ENCODE measurements around the gene KATNB1.

The KATNB1 gene

GRCh38 chr16:57700781-57701551 lies 34.6 kb upstream of the KATNB1 start:
- no peak for TF ChIP-seq L3MBTL2 (conservative IDR thresholded peaks at IDR 0.05)
- no peak for TF ChIP-seq FOXM1 (IDR thresholded peaks at IDR 0.05; ENCODE audit: borderline replicate concordance)
- no peak for TF ChIP-seq ZNF384 (IDR thresholded peaks at IDR 0.05)
- TF ChIP-seq PKNOX1 (IDR thresholded peaks at IDR 0.05): no peak
- TF ChIP-seq ARNT (IDR thresholded peaks at IDR 0.05): no peak
- TF ChIP-seq CTBP1 (IDR thresholded peaks at IDR 0.05; ENCODE audit: borderline replicate concordance): no peak
- no peak for TF ChIP-seq FOXK2 (IDR thresholded peaks at IDR 0.05)
- no peak for TF ChIP-seq SP1 (IDR thresholded peaks at IDR 0.05)
- TF ChIP-seq SUZ12 (IDR thresholded peaks at IDR 0.05): no peak
- no peak for TF ChIP-seq ELF4 (IDR thresholded peaks at IDR 0.05)
- TF ChIP-seq LEF1 (IDR thresholded peaks at IDR 0.05; ENCODE audit: borderline replicate concordance): no peak
- TF ChIP-seq TARDBP (IDR thresholded peaks at IDR 0.05): no peak
- no peak for TF ChIP-seq BHLHE40 (IDR thresholded peaks at IDR 0.05; ENCODE audit: borderline replicate concordance)
- no peak for TF ChIP-seq FOXA1 (IDR thresholded peaks at IDR 0.05)
- TF ChIP-seq HDGF (IDR thresholded peaks at IDR 0.05; ENCODE audit: borderline replicate concordance): no peak
- no peak for TF ChIP-seq NFRKB (IDR thresholded peaks at IDR 0.05)

GRCh38 chr16:57701759-57702371 lies 33.7 kb upstream of the KATNB1 start:
- TF ChIP-seq BHLHE40 (IDR thresholded peaks at IDR 0.05; ENCODE audit: borderline replicate concordance): no peak
- TF ChIP-seq LEF1 (IDR thresholded peaks at IDR 0.05; ENCODE audit: borderline replicate concordance): no peak
- TF ChIP-seq ELF4 (IDR thresholded peaks at IDR 0.05): no peak
- TF ChIP-seq FOXK2 (IDR thresholded peaks at IDR 0.05): no peak
- peak; percentile 6; the same call in 1 of the 2 replicates for TF ChIP-seq PKNOX1 (IDR thresholded peaks at IDR 0.05)
- TF ChIP-seq TARDBP (IDR thresholded peaks at IDR 0.05): no peak
- TF ChIP-seq SUZ12 (IDR thresholded peaks at IDR 0.05): no peak
- ChIA-PET POLR2A (no interaction called here), CTCF (no interaction called here)
- no peak for DNase-seq (ENCODE audit: extremely low spot score)

More at GRCh38 chr16:57700781-57701551, 34.6 kb upstream of the KATNB1 start:
- ChIA-PET CTCF (no interaction called here), POLR2A (interaction anchor here (0.6 kb wide), 1 partner anchor 354 kb away, joined by 3 read pairs; no protein-coding TSS in a partner anchor)
- no peak for DNase-seq (ENCODE audit: extremely low spot score)

- POLR2A ChIA-PET: no interaction called here
Observed at GRCh38 chr16:57703416-57704010, 32.1 kb upstream of the KATNB1 start.

GRCh38 chr16:57704011-57704904 lies 31.3 kb upstream of the KATNB1 start:
- ChIA-PET CTCF (no interaction called here), POLR2A (no interaction called here)
- no peak for DNase-seq (ENCODE audit: extremely low spot score)
- no peak for TF ChIP-seq LEF1 (IDR thresholded peaks at IDR 0.05; ENCODE audit: borderline replicate concordance)
- no peak for TF ChIP-seq TARDBP (IDR thresholded peaks at IDR 0.05)
- no peak for TF ChIP-seq FOXK2 (IDR thresholded peaks at IDR 0.05)
- no peak for TF ChIP-seq SUZ12 (IDR thresholded peaks at IDR 0.05)
- no peak for TF ChIP-seq ZNF384 (IDR thresholded peaks at IDR 0.05)
- no peak for TF ChIP-seq HDGF (IDR thresholded peaks at IDR 0.05; ENCODE audit: borderline replicate concordance)
- TF ChIP-seq CTBP1 (IDR thresholded peaks at IDR 0.05; ENCODE audit: borderline replicate concordance): no peak
- TF ChIP-seq FOXM1 (IDR thresholded peaks at IDR 0.05; ENCODE audit: borderline replicate concordance): no peak
- no peak for TF ChIP-seq ELF4 (IDR thresholded peaks at IDR 0.05)
- TF ChIP-seq L3MBTL2 (conservative IDR thresholded peaks at IDR 0.05): no peak
- TF ChIP-seq NFRKB (IDR thresholded peaks at IDR 0.05): no peak
- no peak for TF ChIP-seq ARNT (IDR thresholded peaks at IDR 0.05)

More at GRCh38 chr16:57703416-57704010, 32.1 kb upstream of the KATNB1 start:
- TF ChIP-seq FOXA1 (IDR thresholded peaks at IDR 0.05) (no peak), FOXM1 (IDR thresholded peaks at IDR 0.05; ENCODE audit: borderline replicate concordance) (no peak), ELF4 (IDR thresholded peaks at IDR 0.05) (no peak), SP1 (IDR thresholded peaks at IDR 0.05) (no peak), HDGF (IDR thresholded peaks at IDR 0.05; ENCODE audit: borderline replicate concordance) (no peak), LEF1 (IDR thresholded peaks at IDR 0.05; ENCODE audit: borderline replicate concordance) (no peak), TARDBP (IDR thresholded peaks at IDR 0.05) (no peak), BHLHE40 (IDR thresholded peaks at IDR 0.05; ENCODE audit: borderline replicate concordance) (no peak), SUZ12 (IDR thresholded peaks at IDR 0.05) (no peak), NFRKB (IDR thresholded peaks at IDR 0.05) (no peak), ZNF384 (IDR thresholded peaks at IDR 0.05) (no peak), CTBP1 (IDR thresholded peaks at IDR 0.05; ENCODE audit: borderline replicate concordance) (no peak), FOXK2 (IDR thresholded peaks at IDR 0.05) (no peak), L3MBTL2 (conservative IDR thresholded peaks at IDR 0.05) (no peak), PKNOX1 (IDR thresholded peaks at IDR 0.05) (no peak), ARNT (IDR thresholded peaks at IDR 0.05) (no peak)
- CTCF ChIA-PET: no interaction called here
- no peak for DNase-seq (ENCODE audit: extremely low spot score)

Measured in HEK293T (cell line).